C4-2B (cell line): Measurements from ENCODE around the gene TEX14.
A peak's percentile ranks its signal among the peaks of the same experiment; 100 is the strongest.

Experiments
- H3K27ac ChIP-seq: fragments of 450-650 bp; 2 replicates; pipeline ENCODE4 v1.5.1; 2017
- ZFX ChIP-seq: fragments of 450-650 bp; IDR thresholded peaks from 2 replicates; pipeline ENCODE4 v1.6.1; 2017
- TF ChIP-seq, protein P1 (sequence below): fragments of 450-650 bp; conservative IDR thresholded peaks from 2 replicates; pipeline ENCODE4 v1.5.1; 2017; ENCODE audit warnings: mild to moderate bottlenecking

Gene TEX14

DNA sequence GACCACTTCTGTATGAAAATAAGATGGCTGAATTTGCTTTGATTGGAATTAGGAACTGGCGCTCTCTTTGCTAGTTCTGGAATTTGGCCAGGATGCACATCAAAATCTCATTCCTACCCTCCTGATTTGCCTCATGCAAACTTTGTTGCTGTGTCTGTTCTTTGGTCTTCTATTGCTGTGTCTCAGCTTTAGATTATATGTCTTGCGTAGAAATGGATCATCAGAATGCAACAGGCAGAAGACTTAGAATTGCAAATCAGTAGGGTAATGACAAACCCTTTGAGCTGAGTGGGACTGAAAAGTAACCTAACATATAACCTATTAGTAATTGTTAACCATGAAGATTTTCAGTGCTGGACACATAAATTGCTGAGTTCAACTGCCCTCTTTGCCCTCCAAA lies 30.9 kb upstream of the TEX14 start:
- H3K27ac ChIP-seq: no peak overlapping the region
- TF ChIP-seq, protein P1, sequence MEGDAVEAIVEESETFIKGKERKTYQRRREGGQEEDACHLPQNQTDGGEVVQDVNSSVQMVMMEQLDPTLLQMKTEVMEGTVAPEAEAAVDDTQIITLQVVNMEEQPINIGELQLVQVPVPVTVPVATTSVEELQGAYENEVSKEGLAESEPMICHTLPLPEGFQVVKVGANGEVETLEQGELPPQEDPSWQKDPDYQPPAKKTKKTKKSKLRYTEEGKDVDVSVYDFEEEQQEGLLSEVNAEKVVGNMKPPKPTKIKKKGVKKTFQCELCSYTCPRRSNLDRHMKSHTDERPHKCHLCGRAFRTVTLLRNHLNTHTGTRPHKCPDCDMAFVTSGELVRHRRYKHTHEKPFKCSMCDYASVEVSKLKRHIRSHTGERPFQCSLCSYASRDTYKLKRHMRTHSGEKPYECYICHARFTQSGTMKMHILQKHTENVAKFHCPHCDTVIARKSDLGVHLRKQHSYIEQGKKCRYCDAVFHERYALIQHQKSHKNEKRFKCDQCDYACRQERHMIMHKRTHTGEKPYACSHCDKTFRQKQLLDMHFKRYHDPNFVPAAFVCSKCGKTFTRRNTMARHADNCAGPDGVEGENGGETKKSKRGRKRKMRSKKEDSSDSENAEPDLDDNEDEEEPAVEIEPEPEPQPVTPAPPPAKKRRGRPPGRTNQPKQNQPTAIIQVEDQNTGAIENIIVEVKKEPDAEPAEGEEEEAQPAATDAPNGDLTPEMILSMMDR: no peak
- TF ChIP-seq ZFX: no peak

DNA sequence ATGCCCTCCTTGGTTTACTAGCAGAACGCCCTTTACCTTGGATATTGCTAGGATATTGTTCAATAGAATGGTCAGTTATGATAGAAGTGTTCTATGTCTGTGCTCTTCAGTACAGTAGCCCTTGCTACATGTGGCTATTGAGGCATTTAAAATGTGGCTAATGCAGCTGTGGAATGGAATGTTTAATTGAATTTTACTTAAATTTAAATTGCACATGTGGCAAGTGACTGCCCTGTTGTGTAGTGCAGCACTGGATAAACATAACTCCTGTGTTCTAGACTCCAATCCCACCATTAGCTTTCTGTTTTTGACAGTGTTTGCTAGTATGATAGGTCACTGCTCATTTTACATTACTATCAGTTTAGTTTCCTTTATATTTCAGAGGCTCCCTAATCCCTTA lies 30.4 kb upstream of the TEX14 start:
- no peak for TF ChIP-seq ZFX
- TF ChIP-seq, protein P1: no peak
- no peak overlapping the region for H3K27ac ChIP-seq

DNA sequence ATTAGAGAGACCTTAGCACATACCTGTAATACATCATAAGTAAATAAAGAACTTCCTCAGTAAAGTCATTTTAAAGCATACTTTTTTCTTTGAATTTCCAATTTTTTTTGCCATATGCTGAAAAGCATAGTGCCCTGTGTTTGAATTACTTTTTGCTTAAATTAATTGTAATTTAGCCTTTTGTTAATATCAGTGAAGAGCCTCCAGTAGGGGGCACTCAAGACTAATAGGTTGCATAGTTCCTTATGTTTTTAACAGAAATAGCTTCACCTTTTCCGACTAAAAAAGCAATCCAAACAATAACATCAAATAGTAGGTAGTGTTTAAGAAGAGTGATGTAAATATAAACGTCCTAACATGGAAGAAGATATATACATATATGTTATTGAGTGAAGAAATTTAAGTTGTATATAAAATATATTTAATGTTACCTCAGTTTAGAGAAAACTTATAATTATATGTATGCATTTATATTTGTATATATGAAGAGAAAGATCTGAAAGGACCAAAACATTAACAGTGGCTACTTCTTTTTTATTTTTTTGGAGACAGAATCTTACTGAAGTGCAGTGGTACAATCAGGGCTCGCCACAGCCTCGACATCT lies 19.2 kb upstream of the TEX14 start:
- no peak for TF ChIP-seq ZFX
- TF ChIP-seq, protein P1: peak; percentile 92

DNA sequence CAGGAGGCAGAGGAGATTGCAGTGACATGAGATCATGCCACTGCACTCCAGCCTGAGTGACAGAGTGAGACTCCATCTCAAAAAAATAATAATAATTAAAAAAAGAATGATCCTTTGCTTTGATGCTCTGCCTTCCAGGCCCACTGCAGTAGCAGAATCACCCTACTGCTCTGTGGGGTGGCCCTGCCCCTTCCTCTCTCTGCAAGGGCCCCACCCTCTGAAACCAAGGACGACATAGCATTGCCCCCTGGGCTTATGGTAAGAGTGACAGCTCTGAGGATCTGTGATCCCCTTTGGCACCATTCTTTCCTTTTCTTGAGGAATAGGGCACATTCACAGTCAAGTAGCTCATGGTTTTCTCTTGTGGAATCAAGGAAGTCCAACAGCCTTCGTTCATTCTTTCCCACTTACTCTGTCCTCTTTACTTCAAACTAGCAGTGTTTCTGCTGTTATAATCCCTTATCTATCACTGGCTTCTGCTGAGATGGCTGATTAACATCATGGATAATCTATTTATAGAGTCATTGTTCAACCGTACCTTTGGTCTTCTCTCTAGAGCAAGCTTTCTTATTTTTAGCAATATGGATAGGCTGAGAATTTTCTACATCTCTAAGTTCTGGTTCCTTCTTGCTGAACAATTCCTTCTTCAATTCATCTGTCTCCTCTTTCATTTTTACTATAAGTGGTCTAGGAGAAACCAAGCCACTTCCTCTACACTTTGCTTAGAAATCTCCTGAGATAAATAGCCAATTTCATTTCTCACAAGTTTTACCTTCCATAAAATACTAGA lies 14.7 kb upstream of the TEX14 start:
- H3K27ac ChIP-seq: no peak overlapping the region
- TF ChIP-seq ZFX: no peak
- TF ChIP-seq, protein P1: no peak

More for the DNA sequence above, 19.2 kb upstream of the TEX14 start:
- no peak overlapping the region for H3K27ac ChIP-seq

DNA sequence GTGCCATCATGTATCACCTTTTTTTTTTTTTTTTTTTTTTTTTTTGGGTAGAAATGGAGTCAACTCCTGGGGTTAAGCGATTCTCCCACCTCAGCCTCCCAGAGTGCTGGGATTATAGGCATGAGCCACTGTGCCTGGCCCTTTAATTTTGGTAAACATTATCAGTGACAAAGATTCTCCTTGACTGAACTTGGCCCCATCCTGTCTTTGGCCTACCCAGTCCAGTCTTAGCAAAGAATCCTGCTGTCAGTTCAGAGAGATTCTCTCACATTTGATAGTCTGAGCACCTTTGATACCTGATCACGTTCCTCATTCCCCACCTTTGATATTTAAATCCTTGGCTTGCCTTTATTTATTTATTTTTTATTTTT lies 12.1 kb upstream of the TEX14 start:
- TF ChIP-seq, protein P1: no peak
- no peak for TF ChIP-seq ZFX
- H3K27ac ChIP-seq: no peak overlapping the region

DNA sequence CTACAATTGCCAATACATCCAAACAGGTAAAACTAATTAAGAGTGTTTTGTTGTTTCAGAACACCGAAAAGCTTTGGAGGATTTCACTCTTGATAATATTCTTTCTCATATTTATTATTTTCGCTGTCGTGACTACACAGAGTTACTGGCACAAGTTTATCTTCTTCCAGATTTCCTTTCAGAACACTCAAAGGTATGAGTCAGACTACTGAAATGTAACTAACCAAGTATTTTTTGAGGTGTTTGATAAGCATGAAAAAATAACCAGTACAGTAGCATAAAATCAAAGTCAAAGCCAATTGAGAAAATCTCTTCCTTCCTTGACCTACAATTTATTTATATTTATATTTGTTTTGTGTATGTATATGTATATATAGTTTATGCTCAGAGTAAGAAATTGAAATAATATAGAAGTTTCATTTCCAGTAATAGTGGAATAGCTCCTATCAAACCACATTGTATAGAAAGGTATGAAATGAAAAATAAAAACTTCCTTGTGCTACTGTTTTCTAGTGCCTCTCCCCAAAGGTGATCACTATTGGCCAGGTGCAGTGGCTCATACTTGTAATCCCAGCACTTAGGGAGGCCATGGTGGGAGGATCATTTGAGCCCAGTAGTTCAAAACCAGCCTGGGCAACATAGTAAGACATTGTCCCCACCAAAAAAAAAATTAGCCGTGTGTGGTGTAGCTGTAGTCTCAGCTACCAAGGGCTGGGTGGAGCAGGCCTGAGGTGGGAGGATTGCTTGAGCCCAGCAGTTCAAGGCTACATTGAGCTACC lies 11.5 kb upstream of the TEX14 start:
- TF ChIP-seq, protein P1: no peak
- TF ChIP-seq ZFX: no peak
- H3K27ac ChIP-seq: no peak overlapping the region

DNA sequence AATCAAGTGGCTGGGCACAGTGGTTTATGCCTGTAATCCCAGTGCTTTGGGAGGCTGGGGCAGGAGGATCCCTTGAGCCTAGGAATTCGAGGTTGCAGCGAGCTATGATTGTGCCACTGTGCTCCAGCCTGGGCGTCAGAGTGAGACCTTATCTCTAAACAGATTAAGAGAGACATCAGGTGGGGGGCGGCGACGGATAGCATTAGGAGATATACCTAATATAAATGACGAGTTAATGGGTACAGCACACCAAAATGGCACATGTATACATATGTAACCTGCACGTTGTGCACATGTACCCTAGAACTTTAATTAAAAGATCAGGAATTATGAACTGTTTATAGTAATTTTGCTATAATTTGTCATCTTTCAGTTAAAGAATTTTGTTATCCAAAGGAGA lies 10.9 kb upstream of the TEX14 start:
- no peak overlapping the region for H3K27ac ChIP-seq

More for the DNA sequence above, 10.9 kb upstream of the TEX14 start:
- TF ChIP-seq, protein P1: no peak
- no peak for TF ChIP-seq ZFX
